ENCODE data around the gene SPACDR.

The SPACDR gene

GRCh38 chr7:100491192-100491578 is 27.1 kb upstream of the SPACDR start:
- no peak overlapping the region for H3K4me3 ChIP-seq
- H3K9me3 ChIP-seq = no peaks in the 10 kb centered on the region
- H3K27me3 ChIP-seq = peaks cover 0 to 50% of the 10 kb centered on the region in 2 donors
- no peak for TF ChIP-seq CTCF (IDR thresholded peaks at IDR 0.05)
- intact Hi-C loops (cut with DNase I; ENCODE audit: low total_unique reads) = no loop called here
- H3K4me1 ChIP-seq = peaks cover 0 to 9% (median 6%) of the 10 kb centered on the region in 4 donors
- DNase-seq = no peak
- H3K36me3 ChIP-seq = no peaks in the 10 kb centered on the region
- no peak overlapping the region for H3K27ac ChIP-seq

GRCh38 chr7:100490483-100491191 is 26.6 kb upstream of the SPACDR start:
- peaks cover 0 to 50% of the 10 kb centered on the region in 2 donors for H3K27me3 ChIP-seq
- TF ChIP-seq CTCF (IDR thresholded peaks at IDR 0.05) = no peak
- no peak overlapping the region for H3K4me3 ChIP-seq
- intact Hi-C loops (cut with DNase I; ENCODE audit: low total_unique reads) = no loop called here
- no peak overlapping the region for H3K27ac ChIP-seq
- H3K4me1 ChIP-seq = peaks cover 0 to 9% (median 6%) of the 10 kb centered on the region in 4 donors
- no peaks in the 10 kb centered on the region for H3K36me3 ChIP-seq
- DNase-seq = no peak
- H3K9me3 ChIP-seq = no peaks in the 10 kb centered on the region

DNA sequence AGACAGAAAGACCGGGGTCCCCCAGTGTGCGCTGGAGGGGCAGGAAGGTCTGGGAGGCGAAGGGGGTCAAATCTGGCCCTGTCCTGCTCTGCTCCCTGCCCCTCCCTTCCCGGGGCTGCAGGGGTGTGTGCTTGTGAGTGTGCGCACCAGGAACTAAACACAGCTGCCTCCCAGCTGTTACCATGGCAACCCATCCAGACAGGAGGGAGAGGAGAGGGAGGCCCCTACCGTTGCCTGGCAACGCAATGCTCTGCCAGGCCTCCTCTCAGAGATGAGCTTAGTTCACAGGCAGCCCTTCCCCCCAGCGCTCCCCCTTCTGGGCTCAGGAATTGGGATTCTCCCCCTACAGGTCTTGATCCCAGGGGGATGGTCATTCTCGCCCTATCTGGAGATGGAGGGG is 25.8 kb upstream of the SPACDR start:
- Histone ChIP-seq H3K4me1 (peaks cover 0 to 9% (median 6%) of the 10 kb centered on the region in 4 donors), H3K27ac (no peak overlapping the region), H3K4me3 (no peak overlapping the region), H3K9me3 (no peaks in the 10 kb centered on the region), H3K36me3 (no peaks in the 10 kb centered on the region), H3K27me3 (peaks cover 0 to 50% of the 10 kb centered on the region in 2 donors)
- TF ChIP-seq CTCF (IDR thresholded peaks at IDR 0.05) = no peak
- intact Hi-C loops (cut with DNase I; ENCODE audit: low total_unique reads) = no loop called here
- DNase-seq = no peak

GRCh38 chr7:100489121-100489520 is 25.1 kb upstream of the SPACDR start:
- TF ChIP-seq CTCF (IDR thresholded peaks at IDR 0.05) = no peak
- DNase-seq = no peak
- Histone ChIP-seq H3K9me3 (no peaks in the 10 kb centered on the region), H3K27ac (no peak overlapping the region), H3K4me3 (no peak overlapping the region), H3K36me3 (no peaks in the 10 kb centered on the region), H3K27me3 (peaks cover 0 to 48% of the 10 kb centered on the region in 2 donors), H3K4me1 (peaks cover 0 to 10% (median 8%) of the 10 kb centered on the region in 4 donors)
- intact Hi-C loops (cut with DNase I; ENCODE audit: low total_unique reads) = no loop called here

- TF ChIP-seq CTCF (IDR thresholded peaks at IDR 0.05) = no peak
- no peak for DNase-seq
- intact Hi-C loops (cut with DNase I; ENCODE audit: low total_unique reads) = no loop called here
- H3K27ac ChIP-seq = no peak overlapping the region
- no peaks in the 10 kb centered on the region for H3K36me3 ChIP-seq
- peaks cover 0 to 42% of the 10 kb centered on the region in 2 donors for H3K27me3 ChIP-seq
- H3K4me1 ChIP-seq = peaks cover 0 to 13% (median 6%) of the 10 kb centered on the region in 4 donors
- H3K4me3 ChIP-seq = no peak overlapping the region
- H3K9me3 ChIP-seq = no peaks in the 10 kb centered on the region
These were observed 24.5 kb upstream of the SPACDR start for GRCh38 chr7:100488333-100489095.

Measured in tibial artery (tissue), 4 donors.